ENCODE measurements around the gene ALKBH3.

- no peak for TF ChIP-seq CTCF (IDR thresholded peaks at IDR 0.05)
- TF ChIP-seq ZFX (IDR thresholded peaks at IDR 0.05; ENCODE audit: borderline replicate concordance): no peak
Observed at GRCh38 chr11:43853781-43854180, 26.9 kb upstream of the ALKBH3 start.

Data from 22Rv1 (cell line).